Measurements from ENCODE around the gene SCGB1A1. TPM values are rescaled to one million over a fixed set of nuclear protein-coding genes. Genes with fewer than 3 reads are reported as not detected.

SCGB1A1 gene
- total RNA-seq, 1 experiment from 2014 or later, result not detected

DNA sequence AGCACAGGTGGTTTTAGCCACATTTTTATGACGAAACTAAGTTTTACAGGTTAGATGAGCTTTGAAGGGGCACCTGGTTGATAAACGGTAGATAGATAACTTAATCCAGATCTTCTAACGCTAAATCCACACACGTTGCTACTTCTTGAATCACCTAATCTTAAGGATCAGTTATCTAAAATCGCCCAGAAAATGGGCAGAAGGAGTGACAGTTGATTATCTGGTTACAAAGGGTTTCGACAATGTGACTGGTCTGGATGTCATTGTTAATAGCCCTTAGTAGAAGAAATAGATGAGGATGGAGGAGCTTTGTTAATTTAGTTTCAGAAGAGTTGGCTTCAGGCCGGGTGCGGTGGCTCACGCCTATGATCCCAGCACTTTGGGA, 43.7 kb downstream of the SCGB1A1 start:
- TF ChIP-seq, protein P1, sequence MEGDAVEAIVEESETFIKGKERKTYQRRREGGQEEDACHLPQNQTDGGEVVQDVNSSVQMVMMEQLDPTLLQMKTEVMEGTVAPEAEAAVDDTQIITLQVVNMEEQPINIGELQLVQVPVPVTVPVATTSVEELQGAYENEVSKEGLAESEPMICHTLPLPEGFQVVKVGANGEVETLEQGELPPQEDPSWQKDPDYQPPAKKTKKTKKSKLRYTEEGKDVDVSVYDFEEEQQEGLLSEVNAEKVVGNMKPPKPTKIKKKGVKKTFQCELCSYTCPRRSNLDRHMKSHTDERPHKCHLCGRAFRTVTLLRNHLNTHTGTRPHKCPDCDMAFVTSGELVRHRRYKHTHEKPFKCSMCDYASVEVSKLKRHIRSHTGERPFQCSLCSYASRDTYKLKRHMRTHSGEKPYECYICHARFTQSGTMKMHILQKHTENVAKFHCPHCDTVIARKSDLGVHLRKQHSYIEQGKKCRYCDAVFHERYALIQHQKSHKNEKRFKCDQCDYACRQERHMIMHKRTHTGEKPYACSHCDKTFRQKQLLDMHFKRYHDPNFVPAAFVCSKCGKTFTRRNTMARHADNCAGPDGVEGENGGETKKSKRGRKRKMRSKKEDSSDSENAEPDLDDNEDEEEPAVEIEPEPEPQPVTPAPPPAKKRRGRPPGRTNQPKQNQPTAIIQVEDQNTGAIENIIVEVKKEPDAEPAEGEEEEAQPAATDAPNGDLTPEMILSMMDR (IDR thresholded peaks at IDR 0.05; ENCODE audit: insufficient read depth in 1 of 2, low read depth in 1 of 2, low read length in 1 of 2, severe bottlenecking in 1 of 2, unreplicated experiment in 1 of 2), result no peak
- Histone ChIP-seq H3K36me3 (ENCODE audit: control insufficient read depth, insufficient read depth, low read length) (no peaks in the 10 kb centered on the region), H3K4me3 (ENCODE audit: low read depth, low read length) (no peak overlapping the region), H3K9me3 (no peaks in the 10 kb centered on the region), H3K27me3 (replicated peaks; ENCODE audit: control insufficient read depth, insufficient read depth, low read length) (no peaks in the 10 kb centered on the region), H3K4me1 (peaks cover 56% of the 10 kb centered on the region)
- no peak overlapping the region for H3K27ac Mint-ChIP-seq (ENCODE audit: unreplicated experiment)
- BruUV-seq (replicated peaks), result no TSS peak
- intact Hi-C loops (cut with micrococcal nuclease; ENCODE audit: unreplicated experiment), result no loop called here
- H3K27me3 Mint-ChIP-seq (ENCODE audit: insufficient read depth, unreplicated experiment), result no peaks in the 10 kb centered on the region
- CTCF ChIA-PET, result interaction anchor here (0.7 to 1.0 kb wide), 3 partner anchors 68 to 129 kb away, joined by 3 to 5 read pairs (median 4); partner anchors contain the start of gene TUT1
- no peaks in the 10 kb centered on the region for H3K9me3 Mint-ChIP-seq (ENCODE audit: unreplicated experiment)
- no peak overlapping the region for H3K4me3 Mint-ChIP-seq (ENCODE audit: unreplicated experiment)
- POLR2A ChIA-PET, result interaction anchor here (0.6 kb wide), 2 partner anchors 13 to 18 kb away, joined by 4 to 16 read pairs; no protein-coding TSS in a partner anchor
- peaks cover 11% of the 10 kb centered on the region for H3K36me3 Mint-ChIP-seq (ENCODE audit: insufficient read depth, unreplicated experiment)
- peaks cover 48% of the 10 kb centered on the region for H3K4me1 Mint-ChIP-seq (ENCODE audit: low read depth, unreplicated experiment)
- DNase-seq, result no peak

DNA sequence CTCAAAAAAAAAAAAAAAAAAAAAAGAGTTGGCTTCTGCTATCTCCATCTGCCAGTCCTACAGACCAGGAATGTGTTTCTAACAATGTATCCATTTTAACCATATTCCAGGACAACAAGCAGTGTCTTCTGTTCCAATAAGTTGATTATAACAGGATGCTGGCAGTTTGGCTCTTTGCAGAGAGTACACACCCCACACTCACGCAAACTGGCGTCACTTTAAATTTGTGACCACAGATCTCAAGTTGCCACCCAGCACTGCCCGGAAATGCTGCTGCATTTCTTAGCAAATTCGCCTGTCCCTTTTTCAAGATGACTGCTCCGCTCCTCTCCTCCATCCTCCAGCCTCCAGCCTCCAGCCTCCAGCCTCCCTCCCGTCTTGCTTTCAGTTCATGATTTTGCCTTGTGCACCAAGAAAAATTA, 44.3 kb downstream of the SCGB1A1 start:
- no peaks in the 10 kb centered on the region for H3K36me3 ChIP-seq (ENCODE audit: control insufficient read depth, insufficient read depth, low read length)
- no TSS peak for BruUV-seq (replicated peaks)
- ChIA-PET POLR2A (no interaction called here), CTCF (no interaction called here)
- Mint-ChIP-seq H3K4me1 (ENCODE audit: low read depth, unreplicated experiment) (peaks cover 53% of the 10 kb centered on the region), H3K9me3 (ENCODE audit: unreplicated experiment) (no peaks in the 10 kb centered on the region), H3K36me3 (ENCODE audit: insufficient read depth, unreplicated experiment) (peaks cover 11% of the 10 kb centered on the region), H3K4me3 (ENCODE audit: unreplicated experiment) (no peak overlapping the region), H3K27ac (ENCODE audit: unreplicated experiment) (no peak overlapping the region), H3K27me3 (ENCODE audit: insufficient read depth, unreplicated experiment) (no peaks in the 10 kb centered on the region)
- H3K4me3 ChIP-seq (ENCODE audit: low read depth, low read length), result no peak overlapping the region
- intact Hi-C loops (cut with micrococcal nuclease; ENCODE audit: unreplicated experiment), result no loop called here
- TF ChIP-seq, protein P1 (IDR thresholded peaks at IDR 0.05; ENCODE audit: insufficient read depth in 1 of 2, low read depth in 1 of 2, low read length in 1 of 2, severe bottlenecking in 1 of 2, unreplicated experiment in 1 of 2), result no peak
- H3K9me3 ChIP-seq, result no peaks in the 10 kb centered on the region
- no peaks in the 10 kb centered on the region for H3K27me3 ChIP-seq (replicated peaks; ENCODE audit: control insufficient read depth, insufficient read depth, low read length)
- DNase-seq, result no peak
- H3K4me1 ChIP-seq, result peaks cover 56% of the 10 kb centered on the region

DNA sequence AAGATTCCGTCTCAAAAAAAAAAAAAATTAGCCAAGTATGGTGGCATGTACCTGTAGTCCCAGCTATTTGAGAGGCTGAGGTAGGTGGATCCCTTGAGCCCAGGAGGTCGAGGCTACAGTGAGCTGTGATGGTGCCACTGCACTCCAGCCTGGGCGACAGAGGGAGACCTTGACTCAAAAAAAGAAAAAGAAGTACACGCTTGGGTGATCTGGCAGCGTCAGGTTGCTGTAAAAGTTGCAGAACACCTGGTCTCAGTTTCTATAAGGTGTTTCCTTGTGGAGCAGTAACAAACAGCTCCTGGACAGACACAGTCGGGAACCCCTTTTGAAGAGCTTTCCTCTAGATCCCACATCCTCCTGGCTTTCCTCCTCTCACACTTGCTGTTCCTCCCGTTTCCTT, 45.8 kb downstream of the SCGB1A1 start:
- Mint-ChIP-seq H3K4me3 (ENCODE audit: unreplicated experiment) (no peak overlapping the region), H3K36me3 (ENCODE audit: insufficient read depth, unreplicated experiment) (peaks cover 11% of the 10 kb centered on the region), H3K27me3 (ENCODE audit: insufficient read depth, unreplicated experiment) (no peaks in the 10 kb centered on the region), H3K4me1 (ENCODE audit: low read depth, unreplicated experiment) (peaks cover 38% of the 10 kb centered on the region), H3K9me3 (ENCODE audit: unreplicated experiment) (no peaks in the 10 kb centered on the region), H3K27ac (ENCODE audit: unreplicated experiment) (peak overlapping the region; percentile 31)
- H3K27me3 ChIP-seq (replicated peaks; ENCODE audit: control insufficient read depth, insufficient read depth, low read length), result no peaks in the 10 kb centered on the region
- POLR2A ChIA-PET, result no interaction called here
- intact Hi-C loops (cut with micrococcal nuclease; ENCODE audit: unreplicated experiment), result loop anchor here (5.0 kb wide), 1 partner anchor 37 kb away; no protein-coding TSS in a partner anchor
- BruUV-seq (replicated peaks), result no TSS peak
- TF ChIP-seq, protein P1 (IDR thresholded peaks at IDR 0.05; ENCODE audit: insufficient read depth in 1 of 2, low read depth in 1 of 2, low read length in 1 of 2, severe bottlenecking in 1 of 2, unreplicated experiment in 1 of 2), result no peak
- DNase-seq, result no peak
- no peak overlapping the region for H3K4me3 ChIP-seq (ENCODE audit: low read depth, low read length)
- CTCF ChIA-PET, result no interaction called here
- peaks cover 43% of the 10 kb centered on the region for H3K4me1 ChIP-seq
- H3K9me3 ChIP-seq, result no peaks in the 10 kb centered on the region
- no peaks in the 10 kb centered on the region for H3K36me3 ChIP-seq (ENCODE audit: control insufficient read depth, insufficient read depth, low read length)
